ENCODE results near the gene NCEH1. TPM values are rescaled to one million over a fixed set of nuclear protein-coding genes. Genes with fewer than 3 reads are reported as not detected.

Gene NCEH1
- total and polyA plus RNA-seq, 9 of the 15 experiments (the other 6 are each of a cell fraction or from before 2014, with no cell fraction given), result 1.3 to 5.0 (median 2.8) TPM

DNA sequence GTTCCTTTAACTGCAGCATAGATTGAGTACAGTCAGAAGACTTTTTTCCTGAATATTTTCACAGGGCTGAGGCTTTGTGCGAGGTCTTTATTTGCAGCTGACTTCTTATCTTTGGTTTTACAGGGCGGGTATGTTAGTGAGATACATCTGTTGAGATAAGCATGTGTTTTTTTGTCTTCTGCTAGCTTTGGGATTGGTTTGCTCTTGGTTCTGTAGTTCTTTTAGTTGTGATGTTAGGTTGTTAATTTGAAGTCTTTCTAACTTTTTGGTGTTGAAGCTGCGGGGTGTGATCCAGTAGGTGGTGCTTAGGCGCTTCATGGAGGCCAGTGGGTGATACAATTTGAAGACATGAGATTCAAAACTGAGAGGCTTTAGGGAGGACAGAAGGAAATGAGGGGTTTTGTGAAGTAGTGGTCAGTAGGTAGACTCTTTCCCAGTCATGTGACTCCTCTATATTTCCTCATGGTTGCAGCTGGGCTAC is 119.7 kb downstream of the NCEH1 start (continued):
- TF ChIP-seq, protein P1, sequence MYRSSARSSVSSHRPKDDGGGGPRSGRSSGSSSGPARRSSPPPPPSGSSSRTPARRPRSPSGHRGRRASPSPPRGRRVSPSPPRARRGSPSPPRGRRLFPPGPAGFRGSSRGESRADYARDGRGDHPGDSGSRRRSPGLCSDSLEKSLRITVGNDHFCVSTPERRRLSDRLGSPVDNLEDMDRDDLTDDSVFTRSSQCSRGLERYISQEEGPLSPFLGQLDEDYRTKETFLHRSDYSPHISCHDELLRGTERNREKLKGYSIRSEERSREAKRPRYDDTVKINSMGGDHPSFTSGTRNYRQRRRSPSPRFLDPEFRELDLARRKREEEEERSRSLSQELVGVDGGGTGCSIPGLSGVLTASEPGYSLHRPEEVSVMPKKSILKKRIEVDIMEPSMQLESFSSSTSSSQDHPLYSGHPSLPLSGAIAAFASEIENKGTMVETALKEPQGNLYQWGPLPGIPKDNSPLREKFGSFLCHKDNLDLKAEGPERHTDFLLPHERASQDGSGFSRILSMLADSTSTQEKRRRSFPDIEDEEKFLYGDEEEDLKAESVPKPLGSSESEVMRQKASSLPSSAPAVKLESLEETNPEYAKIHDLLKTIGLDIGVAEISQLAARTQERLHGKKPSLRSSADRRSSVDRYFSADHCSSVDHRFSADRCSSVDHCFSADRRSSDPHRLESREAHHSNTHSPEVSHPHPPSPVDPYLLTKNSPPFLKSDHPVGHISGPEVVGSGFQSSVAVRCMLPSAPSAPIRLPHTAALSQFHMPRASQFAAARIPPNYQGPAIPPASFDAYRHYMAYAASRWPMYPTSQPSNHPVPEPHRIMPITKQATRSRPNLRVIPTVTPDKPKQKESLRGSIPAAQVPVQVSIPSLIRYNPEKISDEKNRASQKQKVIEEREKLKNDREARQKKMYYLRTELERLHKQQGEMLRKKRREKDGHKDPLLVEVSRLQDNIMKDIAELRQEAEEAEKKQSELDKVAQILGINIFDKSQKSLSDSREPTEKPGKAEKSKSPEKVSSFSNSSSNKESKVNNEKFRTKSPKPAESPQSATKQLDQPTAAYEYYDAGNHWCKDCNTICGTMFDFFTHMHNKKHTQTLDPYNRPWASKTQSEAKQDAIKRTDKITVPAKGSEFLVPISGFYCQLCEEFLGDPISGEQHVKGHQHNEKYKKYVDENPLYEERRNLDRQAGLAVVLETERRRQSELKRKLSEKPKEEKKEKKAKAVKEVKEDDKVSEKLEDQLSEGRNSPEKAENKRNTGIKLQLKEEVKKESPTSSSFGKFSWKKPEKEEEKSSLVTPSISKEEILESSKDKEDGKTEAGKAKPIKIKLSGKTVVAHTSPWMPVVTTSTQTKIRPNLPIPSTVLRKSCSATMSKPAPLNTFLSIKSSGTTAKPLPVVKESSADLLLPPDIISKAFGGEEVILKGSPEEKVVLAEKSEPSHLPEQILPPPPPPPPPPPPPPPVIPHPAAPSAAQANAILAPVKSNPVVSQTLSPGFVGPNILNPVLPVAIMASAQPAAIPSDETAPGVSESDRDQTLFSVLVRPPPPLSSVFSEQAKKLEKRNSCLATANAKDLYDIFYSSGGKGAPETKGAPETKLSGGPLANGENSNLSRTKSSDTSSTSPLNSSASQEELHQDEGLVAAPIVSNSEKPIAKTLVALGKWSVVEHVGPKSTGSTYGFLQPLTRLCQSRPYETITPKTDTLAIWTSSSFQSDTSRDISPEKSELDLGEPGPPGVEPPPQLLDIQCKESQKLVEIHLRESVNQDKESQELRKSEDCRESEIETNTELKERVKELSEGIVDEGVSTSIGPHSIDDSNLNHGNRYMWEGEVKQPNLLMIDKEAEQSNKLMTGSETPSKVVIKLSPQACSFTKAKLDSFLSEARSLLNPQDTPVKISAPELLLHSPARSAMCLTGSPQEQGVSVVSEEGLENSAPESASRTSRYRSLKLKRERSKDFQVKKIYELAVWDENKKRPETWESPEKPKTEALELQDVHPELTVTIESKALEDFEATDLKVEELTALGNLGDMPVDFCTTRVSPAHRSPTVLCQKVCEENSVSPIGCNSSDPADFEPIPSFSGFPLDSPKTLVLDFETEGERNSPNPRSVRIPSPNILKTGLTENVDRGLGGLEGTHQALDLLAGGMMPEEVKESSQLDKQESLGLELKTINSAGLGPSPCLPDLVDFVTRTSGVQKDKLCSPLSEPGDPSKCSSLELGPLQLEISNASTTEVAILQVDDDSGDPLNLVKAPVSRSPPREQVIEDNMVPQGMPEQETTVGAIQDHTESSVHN (IDR thresholded peaks at IDR 0.05; ENCODE audit: borderline replicate concordance in 1 of 2, low read depth in 1 of 2), result peak in 1 of 2 experiments; percentile 37; a peak in 1 of 4 replicates
- no peak for TF ChIP-seq NCOA6 (IDR thresholded peaks at IDR 0.05)
- TF ChIP-seq TEAD1 (CRISPR knock-in tag; IDR thresholded peaks at IDR 0.05), result peak in 1 of 2 experiments; percentile 73; a peak in 1 of 4 replicates
- no peak for TF ChIP-seq ZNF707 (CRISPR knock-in tag; conservative IDR thresholded peaks at IDR 0.05)
- no peak for TF ChIP-seq DIDO1 (tag; IDR thresholded peaks at IDR 0.05; ENCODE audit: low read depth)
- TF ChIP-seq, protein P2, sequence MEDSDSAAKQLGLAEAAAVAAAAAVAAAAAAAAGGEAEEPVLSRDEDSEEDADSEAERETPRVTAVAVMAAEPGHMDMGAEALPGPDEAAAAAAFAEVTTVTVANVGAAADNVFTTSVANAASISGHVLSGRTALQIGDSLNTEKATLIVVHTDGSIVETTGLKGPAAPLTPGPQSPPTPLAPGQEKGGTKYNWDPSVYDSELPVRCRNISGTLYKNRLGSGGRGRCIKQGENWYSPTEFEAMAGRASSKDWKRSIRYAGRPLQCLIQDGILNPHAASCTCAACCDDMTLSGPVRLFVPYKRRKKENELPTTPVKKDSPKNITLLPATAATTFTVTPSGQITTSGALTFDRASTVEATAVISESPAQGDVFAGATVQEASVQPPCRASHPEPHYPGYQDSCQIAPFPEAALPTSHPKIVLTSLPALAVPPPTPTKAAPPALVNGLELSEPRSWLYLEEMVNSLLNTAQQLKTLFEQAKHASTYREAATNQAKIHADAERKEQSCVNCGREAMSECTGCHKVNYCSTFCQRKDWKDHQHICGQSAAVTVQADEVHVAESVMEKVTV (CRISPR knock-in tag; IDR thresholded peaks at IDR 0.05), result no peak
- peak; percentile 4 to 25; a peak in 1 of 4 replicates for TF ChIP-seq RAD21 (CRISPR knock-in tag; conservative IDR thresholded peaks at IDR 0.05 in 1 of 2, IDR thresholded peaks at IDR 0.05 in 1 of 2)
- no peak for TF ChIP-seq HLTF (IDR thresholded peaks at IDR 0.05)
- no peak for TF ChIP-seq STAT5A (IDR thresholded peaks at IDR 0.05; ENCODE audit: borderline replicate concordance, low read length)
- TF ChIP-seq, protein P3, sequence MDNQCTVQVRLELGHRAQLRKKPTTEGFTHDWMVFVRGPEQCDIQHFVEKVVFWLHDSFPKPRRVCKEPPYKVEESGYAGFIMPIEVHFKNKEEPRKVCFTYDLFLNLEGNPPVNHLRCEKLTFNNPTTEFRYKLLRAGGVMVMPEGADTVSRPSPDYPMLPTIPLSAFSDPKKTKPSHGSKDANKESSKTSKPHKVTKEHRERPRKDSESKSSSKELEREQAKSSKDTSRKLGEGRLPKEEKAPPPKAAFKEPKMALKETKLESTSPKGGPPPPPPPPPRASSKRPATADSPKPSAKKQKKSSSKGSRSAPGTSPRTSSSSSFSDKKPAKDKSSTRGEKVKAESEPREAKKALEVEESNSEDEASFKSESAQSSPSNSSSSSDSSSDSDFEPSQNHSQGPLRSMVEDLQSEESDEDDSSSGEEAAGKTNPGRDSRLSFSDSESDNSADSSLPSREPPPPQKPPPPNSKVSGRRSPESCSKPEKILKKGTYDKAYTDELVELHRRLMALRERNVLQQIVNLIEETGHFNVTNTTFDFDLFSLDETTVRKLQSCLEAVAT (IDR thresholded peaks at IDR 0.05), result 0 out of 4 replicates have a peak, but pooled peaks of 1 of the 2 experiments have one; percentile 12
- TF ChIP-seq HMG20A (CRISPR knock-in tag; conservative IDR thresholded peaks at IDR 0.05), result no peak
- peak; percentile 54 for TF ChIP-seq EP300 (IDR thresholded peaks at IDR 0.05; ENCODE audit: low read length)
- TF ChIP-seq, protein P4, sequence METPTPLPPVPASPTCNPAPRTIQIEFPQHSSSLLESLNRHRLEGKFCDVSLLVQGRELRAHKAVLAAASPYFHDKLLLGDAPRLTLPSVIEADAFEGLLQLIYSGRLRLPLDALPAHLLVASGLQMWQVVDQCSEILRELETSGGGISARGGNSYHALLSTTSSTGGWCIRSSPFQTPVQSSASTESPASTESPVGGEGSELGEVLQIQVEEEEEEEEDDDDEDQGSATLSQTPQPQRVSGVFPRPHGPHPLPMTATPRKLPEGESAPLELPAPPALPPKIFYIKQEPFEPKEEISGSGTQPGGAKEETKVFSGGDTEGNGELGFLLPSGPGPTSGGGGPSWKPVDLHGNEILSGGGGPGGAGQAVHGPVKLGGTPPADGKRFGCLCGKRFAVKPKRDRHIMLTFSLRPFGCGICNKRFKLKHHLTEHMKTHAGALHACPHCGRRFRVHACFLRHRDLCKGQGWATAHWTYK (CRISPR knock-in tag; IDR thresholded peaks at IDR 0.05), result 0 out of 2 replicates have a peak, but pooled peaks have one; percentile 11
- peak; percentile 86 for TF ChIP-seq L3MBTL2 (IDR thresholded peaks at IDR 0.05)
- TF ChIP-seq SMARCA4 (IDR thresholded peaks at IDR 0.05), result peak; percentile 79
- peak; percentile 28; the same call in 1 of the 2 replicates for TF ChIP-seq EHMT2 (IDR thresholded peaks at IDR 0.05)
